Lower leg skin (tissue), 4 donors: ENCODE results near the gene NR3C2. TPM values are rescaled to one million over a fixed set of nuclear protein-coding genes. Genes with fewer than 3 reads are reported as not detected.

ENCODE experiments used
- DNase-seq, 2 donors: peaks; one replicate each; pipeline ENCODE4 v3.0.0-alpha.2; 2019; ENCODE audit warnings: low spot score in 2 of 2
- H3K4me3 ChIP-seq: fragments of 200-600 bp; sonication (generic); 2 replicates; pipeline ENCODE4 v1.5.1; 2017; ENCODE audit warnings: mild to moderate bottlenecking, low read depth; ENCODE audit not compliant: poor library complexity, severe bottlenecking
- POLR2A ChIP-seq, 2 donors: fragments of 450-650 bp; IDR thresholded peaks; one replicate each; pipeline ENCODE4 v1.6.1; 2016 to 2017; ENCODE audit warnings: antibody characterized with exemption in 2 of 2, mild to moderate bottlenecking in 1 of 2, moderate library complexity in 1 of 2
- WGBS, 2 donors: methylation state at CpG; one replicate each; pipeline ENCODE4 v1.1.5; 2018; 5-methylcytosine and 5-hydroxymethylcytosine counted together
- intact Hi-C: fragments of 100-400 bp; cut with DNase I; formaldehyde crosslinking; loops from one replicate; pipeline ENCODE4 v1.15.0; 2023; ENCODE audit warnings: low total_unique reads
- total RNA-seq, 4 donors: library from RNA; depleted of rRNA; stranded (reverse); fragments of >200 nt; gene quantifications; one replicate each; pipeline ENCODE4 v1.1.0, GENCODE V29; 2016
- TF ChIP-seq, protein P1 (sequence below), 3 donors: fragments of 450-650 bp; IDR thresholded peaks; one replicate each; pipeline ENCODE4 v1.5.1; 2016; ENCODE audit warnings: antibody characterized with exemption in 3 of 3, mild to moderate bottlenecking in 3 of 3, moderate library complexity in 2 of 3

NR3C2 gene
- total RNA-seq, 4 donors from 2014 or later, result 9.7 to 21.3 (median 10.6) TPM

- no peak for DNase-seq
- WGBS, 2 donors, result 88 to 89% methylated on average over 9 of the region's 9 CpGs
- H3K4me3 ChIP-seq, result no peak overlapping the region
- intact Hi-C loops, result no loop called here
- no peak for TF ChIP-seq POLR2A (IDR thresholded peaks at IDR 0.05)
- TF ChIP-seq, protein P1, sequence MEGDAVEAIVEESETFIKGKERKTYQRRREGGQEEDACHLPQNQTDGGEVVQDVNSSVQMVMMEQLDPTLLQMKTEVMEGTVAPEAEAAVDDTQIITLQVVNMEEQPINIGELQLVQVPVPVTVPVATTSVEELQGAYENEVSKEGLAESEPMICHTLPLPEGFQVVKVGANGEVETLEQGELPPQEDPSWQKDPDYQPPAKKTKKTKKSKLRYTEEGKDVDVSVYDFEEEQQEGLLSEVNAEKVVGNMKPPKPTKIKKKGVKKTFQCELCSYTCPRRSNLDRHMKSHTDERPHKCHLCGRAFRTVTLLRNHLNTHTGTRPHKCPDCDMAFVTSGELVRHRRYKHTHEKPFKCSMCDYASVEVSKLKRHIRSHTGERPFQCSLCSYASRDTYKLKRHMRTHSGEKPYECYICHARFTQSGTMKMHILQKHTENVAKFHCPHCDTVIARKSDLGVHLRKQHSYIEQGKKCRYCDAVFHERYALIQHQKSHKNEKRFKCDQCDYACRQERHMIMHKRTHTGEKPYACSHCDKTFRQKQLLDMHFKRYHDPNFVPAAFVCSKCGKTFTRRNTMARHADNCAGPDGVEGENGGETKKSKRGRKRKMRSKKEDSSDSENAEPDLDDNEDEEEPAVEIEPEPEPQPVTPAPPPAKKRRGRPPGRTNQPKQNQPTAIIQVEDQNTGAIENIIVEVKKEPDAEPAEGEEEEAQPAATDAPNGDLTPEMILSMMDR (IDR thresholded peaks at IDR 0.05), result no peak
These were observed 397.9 kb downstream of the NR3C2 start for GRCh38 chr4:148044089-148044911.

DNA sequence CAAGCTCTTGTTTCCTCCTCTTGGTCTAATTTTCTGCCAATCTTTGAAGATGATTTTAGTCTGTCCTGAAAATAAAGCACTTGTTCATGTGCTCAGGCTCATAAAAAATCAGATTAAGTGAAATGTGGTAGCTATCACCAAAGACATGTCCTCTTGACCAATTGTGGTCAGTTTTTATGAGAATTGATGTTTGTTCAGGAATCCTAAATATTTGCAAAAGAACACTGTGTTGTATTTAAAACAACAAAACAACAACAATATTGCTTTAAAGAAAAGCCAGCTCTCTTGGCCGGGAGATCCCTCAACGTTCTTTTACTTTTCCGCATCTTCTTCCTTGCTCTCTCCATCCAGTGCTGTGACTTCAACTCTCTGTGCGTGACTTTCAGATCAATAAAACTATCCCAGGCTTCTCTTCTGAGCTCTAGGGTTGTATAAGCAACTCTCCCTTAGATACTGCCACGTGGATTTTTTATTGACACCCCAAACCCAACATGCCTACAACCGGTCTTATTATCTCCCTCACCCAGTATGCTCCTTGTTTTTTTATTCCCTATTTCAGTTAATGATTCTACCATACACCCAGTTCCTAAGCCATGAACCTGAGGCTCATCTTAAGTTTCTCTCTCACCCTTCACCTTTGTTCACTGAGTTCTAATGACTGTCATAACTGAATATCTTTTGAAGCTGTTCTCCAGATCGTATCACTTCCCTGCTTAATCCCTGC lies 400.4 kb downstream of the NR3C2 start:
- DNase-seq, result no peak
- H3K4me3 ChIP-seq, result no peak overlapping the region
- intact Hi-C loops, result no loop called here
- no peak for TF ChIP-seq POLR2A (IDR thresholded peaks at IDR 0.05)
- TF ChIP-seq, protein P1 (IDR thresholded peaks at IDR 0.05), result no peak
- WGBS, 2 donors, result 82 to 84% methylated on average over 7 of the region's 7 CpGs

- WGBS, 2 donors, result 35 to 40% methylated on average over 1 of the region's 1 CpG
- TF ChIP-seq, protein P1 (IDR thresholded peaks at IDR 0.05), result no peak
- TF ChIP-seq POLR2A (IDR thresholded peaks at IDR 0.05), result no peak
- no peak overlapping the region for H3K4me3 ChIP-seq
- intact Hi-C loops, result no loop called here
- DNase-seq, result no peak
These were observed 407.4 kb downstream of the NR3C2 start for GRCh38 chr4:148034813-148035212.

DNA sequence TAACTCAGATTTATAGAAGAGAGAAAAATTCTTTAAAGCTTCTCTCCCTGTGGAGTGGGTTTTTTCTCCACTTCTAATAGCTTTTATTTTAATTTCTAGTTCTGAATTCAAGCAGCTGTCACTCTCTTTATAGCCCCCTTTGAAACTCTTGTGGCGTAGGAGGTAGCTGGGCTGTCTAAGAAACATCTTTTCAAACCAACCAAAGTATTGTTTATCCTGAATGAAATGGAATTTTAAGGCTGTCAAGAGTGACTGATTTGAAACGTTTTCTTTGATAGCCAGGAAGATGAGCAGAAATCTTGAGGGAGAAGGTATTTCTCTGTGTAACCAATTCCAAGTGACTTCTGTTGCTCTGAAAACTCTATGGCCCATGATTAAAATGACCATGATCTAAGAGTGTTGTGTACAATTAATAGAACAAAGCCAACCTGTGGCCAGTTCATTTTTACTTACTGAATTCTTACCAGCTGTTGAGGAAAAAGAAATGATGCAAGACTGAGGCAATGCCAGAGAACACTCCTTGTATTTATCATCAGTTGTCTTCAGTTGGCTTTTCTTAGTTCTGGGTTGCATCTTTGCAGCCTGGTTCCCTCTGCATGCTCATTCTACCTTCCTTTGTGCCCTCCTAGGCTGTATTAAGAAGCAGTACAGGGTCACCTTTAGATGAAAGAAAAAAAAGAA lies 411.9 kb downstream of the NR3C2 start:
- intact Hi-C loops, result no loop called here
- no peak for DNase-seq
- TF ChIP-seq POLR2A (IDR thresholded peaks at IDR 0.05), result no peak
- TF ChIP-seq, protein P1 (IDR thresholded peaks at IDR 0.05), result no peak
- 68 to 71% methylated on average over 2 of the region's 2 CpGs for WGBS, 2 donors
- no peak overlapping the region for H3K4me3 ChIP-seq

- WGBS, 2 donors, result 82 to 86% methylated on average over 3 of the region's 3 CpGs
- H3K4me3 ChIP-seq, result no peak overlapping the region
- intact Hi-C loops, result no loop called here
- DNase-seq, result no peak
- no peak for TF ChIP-seq POLR2A (IDR thresholded peaks at IDR 0.05)
- TF ChIP-seq, protein P1 (IDR thresholded peaks at IDR 0.05), result no peak
These were observed 412.4 kb downstream of the NR3C2 start for GRCh38 chr4:148029781-148030180.
